NCI-H1092 (cell line): ENCODE measurements around the gene CCNY.
A peak's percentile ranks its signal among the peaks of the same experiment; 100 is the strongest.
"Not testable (repeated sequence)": the region's sequence is repeated elsewhere in the genome, so short reads cannot be mapped to it uniquely, and the experiment has no call there.

ENCODE experiments used
- DNase-seq: peaks from one replicate; lab custom pipeline; 2025; lab: John Stamatoyannopoulos, UW

CCNY gene

DNA sequence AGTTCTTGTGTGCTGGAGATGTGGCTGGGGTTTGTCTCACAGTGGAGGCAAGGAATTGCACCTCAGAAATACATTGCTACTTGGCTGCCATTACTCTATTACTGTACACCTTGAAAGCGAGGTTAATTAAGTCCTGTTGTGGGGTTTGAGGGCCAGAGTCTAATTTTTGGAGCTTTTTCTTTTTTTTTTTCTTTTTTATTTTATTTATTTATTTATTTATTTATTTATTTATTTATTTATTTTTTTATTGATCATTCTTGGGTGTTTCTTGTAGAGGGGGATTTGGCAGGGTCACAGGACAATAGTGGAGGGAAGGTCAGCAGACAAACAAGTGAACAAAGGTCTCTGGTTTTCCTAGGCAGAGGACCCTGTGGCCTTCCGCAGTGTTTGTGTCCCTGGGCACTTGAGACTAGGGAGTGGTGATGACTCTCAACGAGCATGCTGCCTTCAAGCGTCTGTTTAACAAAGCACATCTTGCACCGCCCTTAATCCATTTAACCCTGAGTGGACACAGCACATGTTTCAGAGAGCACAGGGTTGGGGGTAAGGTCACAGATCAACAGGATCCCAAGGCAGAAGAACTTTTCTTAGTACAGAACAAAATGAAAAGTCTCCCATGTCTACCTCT, 69.8 kb downstream of the CCNY start:
- DNase-seq: not testable (repeated sequence)

- DNase-seq: not testable (repeated sequence)
These were observed 71.4 kb downstream of the CCNY start for GRCh38 chr10:35407696-35408095.

DNA sequence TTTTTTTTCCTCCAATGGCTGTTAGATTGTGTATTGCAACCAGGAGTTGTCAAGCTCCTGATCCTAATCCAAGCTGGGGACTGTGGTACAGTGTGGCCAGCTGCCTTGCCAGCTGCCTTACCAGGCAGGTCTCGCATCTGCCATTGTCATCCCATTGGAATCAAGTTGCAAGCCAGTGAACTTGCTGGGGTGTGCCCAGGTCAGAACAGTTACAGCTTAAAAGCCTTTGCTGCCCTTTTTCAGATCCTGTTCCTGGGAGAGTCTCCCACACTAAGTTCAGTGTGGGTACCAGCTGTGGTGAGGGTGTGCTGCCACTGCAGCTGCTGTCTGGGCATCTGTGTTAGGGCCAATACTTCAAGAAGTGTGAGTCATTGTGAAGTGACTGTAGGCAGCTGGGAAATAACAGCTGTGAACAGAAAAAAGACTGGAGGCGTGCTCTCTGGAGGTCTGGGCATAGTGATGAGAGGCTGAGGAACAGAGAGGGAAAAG, 72.8 kb downstream of the CCNY start:
- no peak for DNase-seq

DNA sequence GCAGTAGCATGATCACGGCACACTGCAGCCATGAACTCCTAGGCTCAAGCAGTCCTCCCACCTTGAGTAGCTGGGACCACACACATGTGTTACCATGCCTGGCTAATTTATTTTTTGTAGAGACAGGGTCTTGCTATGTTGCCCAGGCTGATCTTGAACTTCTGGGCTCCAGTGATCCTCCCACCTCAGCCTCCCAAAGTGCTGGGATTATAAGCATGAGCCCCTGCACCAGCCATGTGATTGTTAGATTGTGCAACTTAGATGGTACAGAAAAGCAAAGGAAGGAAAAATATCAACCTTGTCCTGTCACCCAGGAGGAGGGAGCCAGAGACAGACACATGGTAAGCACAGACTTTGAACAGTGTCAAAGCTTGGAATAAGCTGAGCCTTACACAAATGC, 73.5 kb downstream of the CCNY start:
- no peak for DNase-seq

DNA sequence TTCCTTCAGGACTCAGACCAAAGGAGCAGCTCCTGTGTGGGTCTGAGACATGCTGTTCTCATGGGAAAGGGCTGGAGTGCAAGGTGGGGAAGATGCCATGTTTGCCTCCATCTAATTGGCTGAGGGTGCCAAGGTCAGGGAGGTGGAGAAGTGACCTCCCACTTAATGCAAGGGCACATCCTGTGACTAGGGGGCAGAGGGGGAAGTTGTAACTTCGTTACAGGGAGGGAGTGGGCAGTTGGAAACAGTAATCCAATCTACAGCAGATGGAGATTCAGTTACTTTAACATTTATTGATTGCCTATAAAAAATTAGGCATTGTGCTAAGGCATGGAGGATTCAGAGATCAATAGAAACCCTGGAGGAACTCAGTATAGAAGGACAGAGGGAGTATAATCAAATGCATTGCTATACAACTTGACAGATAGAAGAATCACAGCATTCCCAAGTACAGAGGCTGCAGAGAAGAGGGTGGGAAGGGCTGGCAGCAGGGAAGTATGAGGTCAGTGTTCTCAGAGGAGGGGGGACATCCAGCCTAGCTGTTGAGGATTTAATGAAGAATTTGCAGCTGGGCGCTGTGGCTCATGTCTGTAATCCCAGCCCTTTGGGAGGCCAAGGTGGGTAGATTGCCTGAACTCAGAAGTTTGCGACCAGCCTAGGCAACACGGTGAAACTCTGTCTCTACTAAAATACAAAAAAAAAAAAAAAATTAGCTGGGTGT, 75.9 kb downstream of the CCNY start:
- no peak for DNase-seq

GRCh38 chr10:35412900-35413491, 76.7 kb downstream of the CCNY start:
- no peak for DNase-seq

GRCh38 chr10:35413985-35414861, 77.9 kb downstream of the CCNY start:
- DNase-seq: no peak

GRCh38 chr10:35415505-35415904, 79.2 kb downstream of the CCNY start:
- DNase-seq: no peak

DNA sequence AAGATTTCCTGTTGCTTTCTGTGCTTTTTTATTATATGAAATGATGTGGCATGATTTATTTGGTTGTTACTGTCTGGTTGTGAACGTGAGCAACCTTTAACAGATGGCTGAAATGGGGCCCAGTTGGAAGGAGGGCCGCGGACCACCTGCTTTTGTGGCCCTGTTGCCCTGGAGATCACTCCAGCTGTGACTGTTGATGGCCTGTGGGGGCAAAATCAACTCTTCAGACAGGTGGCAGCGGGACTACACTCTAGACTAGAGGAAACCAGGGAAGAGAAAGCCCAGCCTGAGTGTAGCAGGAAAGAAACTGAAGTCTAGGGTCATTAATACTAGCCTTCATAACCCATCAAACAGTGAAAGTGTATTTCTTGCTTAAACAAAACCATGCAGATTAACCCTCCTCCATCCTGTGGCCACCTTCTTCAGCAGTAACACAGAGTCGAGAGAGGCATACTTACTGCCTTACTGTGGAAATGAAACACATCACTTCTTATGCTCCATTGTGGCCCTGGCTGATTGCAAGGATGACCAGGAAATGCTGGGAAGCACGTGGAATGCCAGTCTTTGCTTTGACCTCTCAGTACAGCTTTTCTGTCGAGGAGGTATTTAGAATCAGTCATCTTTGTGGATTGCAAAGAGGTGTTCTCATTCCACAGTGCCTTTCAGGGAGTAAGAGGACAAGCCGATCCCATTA, 80.5 kb downstream of the CCNY start:
- peak; percentile 16 for DNase-seq

GRCh38 chr10:35417313-35417625, 81.0 kb downstream of the CCNY start:
- no peak for DNase-seq

GRCh38 chr10:35417795-35418194, 81.5 kb downstream of the CCNY start:
- DNase-seq: no peak

- not testable (repeated sequence) for DNase-seq
These were observed 82.3 kb downstream of the CCNY start for GRCh38 chr10:35418580-35418979.

- DNase-seq: no peak
These were observed 83.7 kb downstream of the CCNY start for GRCh38 chr10:35420044-35420443.

DNA sequence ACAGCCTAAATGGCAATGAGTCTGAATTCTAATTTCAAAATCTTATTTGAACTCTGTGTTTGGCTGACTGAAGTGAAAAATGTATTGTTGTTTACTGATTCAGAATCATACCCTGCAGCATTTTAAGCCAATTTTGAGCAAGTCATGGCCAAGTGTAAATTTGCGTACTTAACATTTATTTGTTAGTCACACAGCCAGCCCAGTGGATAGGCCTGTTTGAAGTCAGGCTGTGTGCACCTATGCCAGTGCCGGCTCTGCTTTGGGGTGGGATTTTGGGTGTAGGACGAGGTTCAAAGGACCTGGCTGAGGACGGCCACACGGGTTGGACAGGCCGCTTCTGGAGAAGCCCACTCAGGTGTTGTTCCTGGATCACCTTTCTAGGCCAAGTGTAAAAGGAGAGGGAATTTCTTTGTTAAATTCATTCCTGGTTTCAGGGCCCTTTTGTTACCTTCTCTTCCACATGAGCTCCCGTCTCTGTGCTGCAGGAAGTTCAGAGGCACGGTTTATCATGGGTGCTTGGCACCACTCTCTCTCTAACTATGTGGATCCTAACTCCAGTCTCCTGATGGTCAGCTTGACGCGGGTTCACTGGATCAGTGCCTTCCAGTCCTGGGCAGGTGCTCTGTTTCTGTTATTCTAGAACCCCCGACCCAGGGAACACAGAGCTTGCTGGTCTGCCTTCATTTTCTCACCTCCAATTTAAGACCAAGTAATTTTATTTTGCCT, 84.7 kb downstream of the CCNY start:
- DNase-seq: no peak

DNA sequence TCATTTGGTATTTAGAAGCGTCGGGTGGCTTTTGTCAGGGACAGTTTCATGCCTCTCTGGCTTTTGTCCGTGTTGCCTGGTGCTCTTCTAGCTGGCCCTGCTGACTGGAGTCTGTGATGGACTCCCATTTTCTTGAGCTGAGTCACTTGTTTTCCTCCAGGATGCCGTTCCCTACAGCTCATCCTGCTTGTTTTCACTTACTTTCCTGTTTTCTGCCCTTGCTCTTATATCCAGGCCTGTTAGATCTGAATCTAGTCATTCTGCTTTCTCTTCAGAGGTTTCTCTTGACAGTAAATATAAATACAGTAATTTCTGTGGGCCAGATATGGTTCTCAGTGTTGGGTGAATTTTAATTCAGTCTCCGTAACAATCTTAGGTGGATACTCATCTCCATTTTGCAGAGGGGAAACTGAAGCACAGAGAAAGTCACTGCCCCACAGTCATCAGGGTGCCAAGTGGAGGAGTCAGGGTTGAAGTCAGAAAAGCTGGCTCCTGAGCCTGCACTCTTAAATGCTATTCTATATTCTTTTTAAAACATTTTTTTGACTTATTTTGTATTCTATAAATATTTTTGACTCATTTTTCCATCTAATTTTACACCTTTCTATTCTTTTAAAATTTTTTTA, 85.4 kb downstream of the CCNY start:
- DNase-seq: no peak

DNA sequence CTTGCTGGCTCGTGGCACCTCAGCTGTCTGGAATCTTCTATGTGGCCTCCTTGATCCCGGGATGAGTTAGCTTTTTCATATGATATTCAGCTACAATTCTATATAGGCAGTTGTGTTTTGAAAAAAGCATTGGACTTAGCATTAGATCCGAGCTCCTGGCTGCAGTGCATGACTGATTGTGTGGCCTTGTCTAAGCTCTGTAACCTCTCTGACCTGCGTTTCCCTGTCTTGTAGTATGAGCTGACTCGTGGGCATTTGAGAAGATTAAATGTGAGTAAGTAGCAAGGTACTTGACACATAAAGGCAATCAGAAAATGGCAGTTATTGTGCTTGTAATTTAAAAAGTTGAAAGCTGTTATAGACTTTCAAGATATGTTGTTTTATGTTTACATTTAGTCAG, 85.9 kb downstream of the CCNY start:
- DNase-seq: no peak

GRCh38 chr10:35423505-35424306, 87.4 kb downstream of the CCNY start:
- DNase-seq: no peak

GRCh38 chr10:35424680-35425285, 88.5 kb downstream of the CCNY start:
- DNase-seq: no peak

- no peak for DNase-seq
These were observed 89.3 kb downstream of the CCNY start for GRCh38 chr10:35425595-35425994.
